ENCODE measurements around the gene ISYNA1. TPM values are rescaled to one million over a fixed set of nuclear protein-coding genes. Genes with fewer than 3 reads are reported as not detected.

ISYNA1 gene
- total and polyA plus RNA-seq, 4 donors = 14.7 to 56.7 (median 25.0) TPM

DNA sequence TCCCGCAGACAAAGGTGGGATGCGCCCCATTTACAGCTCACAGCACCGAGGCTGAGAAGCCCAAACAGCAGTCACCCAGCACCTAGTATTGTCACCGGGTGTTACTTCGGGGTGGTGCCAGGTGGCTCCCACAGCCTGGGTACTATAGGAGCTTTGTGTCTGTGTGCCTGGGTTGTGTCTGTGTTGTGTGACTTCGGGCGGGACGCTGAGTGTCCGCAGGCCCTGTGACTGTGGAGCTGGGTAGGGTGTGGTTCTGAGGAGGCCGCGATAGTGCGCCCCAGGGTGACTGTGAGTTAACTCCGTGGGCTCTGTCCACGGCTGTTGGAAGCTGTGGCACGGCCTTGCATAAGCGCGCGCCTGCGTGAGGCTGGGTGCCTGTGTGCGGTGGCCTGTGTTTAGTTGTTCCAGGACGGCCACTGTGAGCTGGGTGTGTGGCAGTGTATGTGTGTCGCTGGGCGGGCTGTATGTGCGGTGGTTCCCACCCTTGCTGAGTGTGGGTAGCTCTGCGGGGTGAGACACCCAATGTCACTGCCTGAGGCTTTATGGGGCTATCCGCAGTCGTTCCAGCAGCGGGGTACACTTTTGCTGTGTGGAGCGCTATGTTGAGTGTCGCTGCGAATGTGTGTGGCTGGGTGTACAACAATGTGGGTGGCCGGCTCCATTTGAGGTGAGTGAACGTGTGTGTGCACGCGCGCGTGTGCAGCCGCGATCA lies 19.3 kb downstream of the ISYNA1 start:
- H3K27ac ChIP-seq (ENCODE audit: low read depth in 1 of 2, low read length in 1 of 2) = peak overlapping the region; percentile 29 to 88
- DNase-seq (peak in 2 of 3 donors; percentile 34 to 46), ATAC-seq (ENCODE audit: insufficient read depth, low FRiP score) (no peak)
- H3K4me1 ChIP-seq (ENCODE audit: control insufficient read depth in 5 of 5, insufficient read depth in 5 of 5, low read length in 5 of 5) = peaks cover 0 to 57% (median 42%) of the 10 kb centered on the region in 5 donors
- H3K27me3 ChIP-seq (ENCODE audit: control insufficient read depth in 3 of 3, insufficient read depth in 3 of 3, low read length in 2 of 3) = no peaks in the 10 kb centered on the region
- no peak overlapping the region for H3K9ac ChIP-seq (ENCODE audit: insufficient read depth in 1 of 2, low read length in 2 of 2)
- no peaks in the 10 kb centered on the region for H3K9me3 ChIP-seq (ENCODE audit: control insufficient read depth in 4 of 4, insufficient read depth in 3 of 4, low read length in 3 of 4)
- TF ChIP-seq CTCF (IDR thresholded peaks at IDR 0.05; ENCODE audit: control extremely low read depth, extremely low read depth) = no peak
- H3K4me3 ChIP-seq = peak overlapping the region; percentile 18
- H3K36me3 ChIP-seq (ENCODE audit: control insufficient read depth in 4 of 4, insufficient read depth in 4 of 4, low read length in 4 of 4) = no peaks in the 10 kb centered on the region
- 12 to 20% methylated on average over 33 to 39 of the region's 39 CpGs for WGBS, 2 donors

DNA sequence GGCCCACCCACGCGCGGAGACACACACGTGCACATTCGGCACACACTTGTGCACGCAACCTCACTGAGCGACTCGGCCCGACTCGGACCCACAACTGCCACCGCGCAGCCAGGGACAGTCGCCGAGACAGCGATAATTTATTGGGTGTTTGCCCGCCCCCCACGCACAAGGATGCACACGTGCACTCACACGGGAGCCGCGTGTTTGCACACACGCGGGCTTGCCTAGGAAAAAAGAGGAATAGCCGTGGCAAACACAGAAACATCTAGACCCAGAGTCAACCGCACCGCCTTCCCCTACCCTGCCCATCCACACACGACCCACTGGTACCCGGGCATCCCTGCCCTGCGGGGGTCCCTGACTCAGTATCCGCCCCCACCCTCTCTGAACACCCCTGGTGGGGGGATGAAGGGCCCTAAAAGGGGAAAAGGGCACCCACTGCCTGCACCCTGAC lies 19.9 kb downstream of the ISYNA1 start:
- WGBS, 2 donors = 8 to 9% methylated on average over 30 of the region's 30 CpGs
- TF ChIP-seq CTCF (IDR thresholded peaks at IDR 0.05; ENCODE audit: control extremely low read depth, extremely low read depth) = no peak
- H3K27ac ChIP-seq (ENCODE audit: low read depth in 1 of 2, low read length in 1 of 2) = peak overlapping the region; percentile 27 to 88
- no peak overlapping the region for H3K4me3 ChIP-seq
- H3K9me3 ChIP-seq (ENCODE audit: control insufficient read depth in 4 of 4, insufficient read depth in 3 of 4, low read length in 3 of 4) = no peaks in the 10 kb centered on the region
- H3K4me1 ChIP-seq (ENCODE audit: control insufficient read depth in 5 of 5, insufficient read depth in 5 of 5, low read length in 5 of 5) = peaks cover 0 to 57% (median 42%) of the 10 kb centered on the region in 5 donors
- no peaks in the 10 kb centered on the region for H3K27me3 ChIP-seq (ENCODE audit: control insufficient read depth in 3 of 3, insufficient read depth in 3 of 3, low read length in 2 of 3)
- ATAC-seq (ENCODE audit: insufficient read depth, low FRiP score) (no peak), DNase-seq (no peak)
- H3K36me3 ChIP-seq (ENCODE audit: control insufficient read depth in 4 of 4, insufficient read depth in 4 of 4, low read length in 4 of 4) = no peaks in the 10 kb centered on the region
- no peak overlapping the region for H3K9ac ChIP-seq (ENCODE audit: insufficient read depth in 1 of 2, low read length in 2 of 2)

DNA sequence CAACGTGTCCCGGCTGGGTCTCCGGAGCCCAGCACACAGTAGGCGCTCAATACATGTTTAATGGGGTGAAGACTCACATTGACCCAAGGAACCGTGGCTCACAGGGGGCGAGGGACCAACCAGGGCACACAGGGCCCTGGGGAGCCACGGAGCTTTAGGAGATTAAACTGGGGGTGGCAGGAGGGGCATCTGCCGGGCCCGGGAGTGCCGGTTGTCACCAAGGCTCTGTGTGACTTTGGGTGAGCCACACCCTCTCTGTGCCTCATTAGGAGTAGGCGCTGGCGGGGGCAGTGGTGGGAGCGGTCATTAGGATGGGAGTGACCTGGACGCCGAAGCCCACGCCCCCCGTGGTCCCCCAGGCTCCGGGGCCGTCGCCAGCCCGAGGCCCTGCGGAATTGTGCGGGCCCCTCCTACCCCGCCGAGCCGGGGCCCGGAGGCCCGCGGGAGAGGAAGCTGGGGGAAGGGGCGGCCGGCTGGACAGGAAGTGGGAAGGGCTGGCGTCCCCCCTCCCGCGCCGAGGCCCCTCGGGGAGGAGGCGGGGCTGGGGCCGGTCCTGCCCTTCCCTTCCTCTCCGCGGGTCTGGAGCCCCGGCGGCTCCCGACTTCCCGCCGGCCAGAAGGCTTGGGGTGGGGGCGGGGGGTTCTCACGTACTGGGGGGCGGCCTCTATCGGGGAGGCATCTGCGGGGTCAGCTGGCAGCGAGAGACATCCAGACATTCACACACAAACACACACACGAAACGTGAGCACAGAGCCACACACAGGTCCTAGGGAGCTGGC lies 20.5 kb downstream of the ISYNA1 start:
- Histone ChIP-seq H3K27me3 (ENCODE audit: control insufficient read depth in 3 of 3, insufficient read depth in 3 of 3, low read length in 2 of 3) (no peaks in the 10 kb centered on the region), H3K9ac (ENCODE audit: insufficient read depth in 1 of 2, low read length in 2 of 2) (peak overlapping the region in 1 of 2 donors; percentile 56), H3K9me3 (ENCODE audit: control insufficient read depth in 4 of 4, insufficient read depth in 3 of 4, low read length in 3 of 4) (no peaks in the 10 kb centered on the region), H3K4me3 (no peak overlapping the region), H3K4me1 (ENCODE audit: control insufficient read depth in 5 of 5, insufficient read depth in 5 of 5, low read length in 5 of 5) (peaks cover 0 to 57% (median 42%) of the 10 kb centered on the region in 5 donors), H3K27ac (ENCODE audit: low read depth in 1 of 2, low read length in 1 of 2) (peak overlapping the region; percentile 89 to 95), H3K36me3 (ENCODE audit: control insufficient read depth in 4 of 4, insufficient read depth in 4 of 4, low read length in 4 of 4) (no peaks in the 10 kb centered on the region)
- TF ChIP-seq CTCF (IDR thresholded peaks at IDR 0.05; ENCODE audit: control extremely low read depth, extremely low read depth) = no peak
- DNase-seq = peak; percentile 94 to 96 (median 95)
- ATAC-seq (ENCODE audit: insufficient read depth, low FRiP score) = peak; percentile 7
- WGBS, 2 donors = 1% methylated on average over 39 to 53 of the region's 53 CpGs
